Central memory CD8-positive, alpha-beta T cell (primary cell): ENCODE data around the gene BPIFA3.

ENCODE experiments used
- ATAC-seq: fragments of 150-1000 bp; cut with Tn5 transposase; replicated peaks from 2 replicates; pipeline ENCODE4 v1.10.0; 2022; ENCODE audit warnings: mild to moderate bottlenecking, moderate FRiP score, moderate number of reproducible peaks; ENCODE audit not compliant: poor library complexity, severe bottlenecking; ENCODE audit errors: extremely low read depth
- DNase-seq, 2 donors: peaks; one replicate each; pipeline ENCODE4 v3.0.0; 2021; ENCODE audit warnings: low spot score in 2 of 2
- H3K27ac Mint-ChIP-seq: one replicate; pipeline ENCODE4 v1.8.0; 2022; ENCODE audit warnings: low read depth, mild to moderate bottlenecking, moderate library complexity, mixed read lengths
- H3K27me3 Mint-ChIP-seq: one replicate; pipeline ENCODE4 v1.8.0; 2022; ENCODE audit warnings: mixed read lengths
- H3K36me3 Mint-ChIP-seq: one replicate; pipeline ENCODE4 v1.8.0; 2022; ENCODE audit warnings: mild to moderate bottlenecking, moderate library complexity, mixed read lengths; ENCODE audit not compliant: insufficient read depth
- H3K4me1 Mint-ChIP-seq: one replicate; pipeline ENCODE4 v1.8.0; 2022; ENCODE audit warnings: mixed read lengths
- H3K4me3 Mint-ChIP-seq: one replicate; pipeline ENCODE4 v1.8.0; 2022; ENCODE audit warnings: mild to moderate bottlenecking, moderate library complexity, mixed read lengths
- H3K9me3 Mint-ChIP-seq: one replicate; pipeline ENCODE4 v1.8.0; 2022; ENCODE audit warnings: mixed read lengths

Gene BPIFA3

GRCh38 chr20:33188421-33188820 is 28.7 kb upstream of the BPIFA3 start:
- Mint-ChIP-seq H3K27ac (no peak overlapping the region), H3K4me1 (no peaks in the 10 kb centered on the region), H3K27me3 (peaks cover 22% of the 10 kb centered on the region), H3K4me3 (no peak overlapping the region), H3K36me3 (peaks cover 3% of the 10 kb centered on the region), H3K9me3 (no peaks in the 10 kb centered on the region)
- no peak for ATAC-seq
- DNase-seq: no peak

GRCh38 chr20:33191484-33191883 is 25.7 kb upstream of the BPIFA3 start:
- no peak overlapping the region for H3K27ac Mint-ChIP-seq

GRCh38 chr20:33191955-33192354 is 25.2 kb upstream of the BPIFA3 start:
- Mint-ChIP-seq H3K27ac (no peak overlapping the region), H3K4me1 (no peaks in the 10 kb centered on the region), H3K4me3 (no peak overlapping the region), H3K9me3 (no peaks in the 10 kb centered on the region), H3K36me3 (peaks cover 3% of the 10 kb centered on the region), H3K27me3 (peaks cover 35% of the 10 kb centered on the region)
- no peak for DNase-seq
- no peak for ATAC-seq

More at GRCh38 chr20:33191484-33191883, 25.7 kb upstream of the BPIFA3 start:
- H3K9me3 Mint-ChIP-seq: no peaks in the 10 kb centered on the region
- H3K36me3 Mint-ChIP-seq: peaks cover 3% of the 10 kb centered on the region
- ATAC-seq (no peak), DNase-seq (no peak)
- no peak overlapping the region for H3K4me3 Mint-ChIP-seq
- H3K4me1 Mint-ChIP-seq: no peaks in the 10 kb centered on the region
- H3K27me3 Mint-ChIP-seq: peaks cover 33% of the 10 kb centered on the region

DNA sequence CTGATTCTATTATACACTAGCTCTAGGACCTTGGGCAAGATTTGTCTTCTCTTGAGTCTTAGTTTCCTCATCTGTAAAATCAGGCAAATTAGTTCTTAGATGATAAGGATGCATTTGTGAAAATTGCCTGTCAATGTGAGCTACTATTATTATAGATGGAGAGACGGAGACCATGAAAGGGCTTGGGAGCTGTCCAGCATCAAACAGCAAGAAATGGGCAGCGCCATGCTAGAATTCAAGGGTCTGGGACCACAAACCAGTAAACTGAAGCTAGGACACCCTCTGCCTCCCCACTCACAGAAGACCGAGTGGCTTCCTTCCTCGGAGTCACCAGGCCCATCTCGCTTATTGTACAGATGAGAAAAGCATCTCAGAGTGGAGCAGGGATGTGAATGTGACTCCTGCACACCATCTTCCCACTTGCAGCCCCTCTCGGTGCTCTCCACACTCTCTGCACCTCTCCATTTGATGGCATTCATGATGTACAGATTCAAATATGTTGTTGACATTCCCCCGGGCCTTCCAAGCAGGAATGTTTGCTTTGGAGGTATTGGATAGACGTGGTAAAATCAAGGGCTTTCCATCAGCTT is 24.1 kb upstream of the BPIFA3 start:
- no peaks in the 10 kb centered on the region for H3K4me1 Mint-ChIP-seq
- no peaks in the 10 kb centered on the region for H3K9me3 Mint-ChIP-seq
- H3K36me3 Mint-ChIP-seq: peaks cover 3% of the 10 kb centered on the region

GRCh38 chr20:33199026-33199425 is 18.1 kb upstream of the BPIFA3 start:
- H3K36me3 Mint-ChIP-seq: no peaks in the 10 kb centered on the region
- ATAC-seq: no peak
- no peak overlapping the region for H3K4me3 Mint-ChIP-seq
- H3K9me3 Mint-ChIP-seq: no peaks in the 10 kb centered on the region
- no peak for DNase-seq
- H3K27ac Mint-ChIP-seq: no peak overlapping the region
- H3K27me3 Mint-ChIP-seq: peaks cover 64% of the 10 kb centered on the region
- H3K4me1 Mint-ChIP-seq: no peaks in the 10 kb centered on the region

More for the DNA sequence above, 24.1 kb upstream of the BPIFA3 start:
- Mint-ChIP-seq H3K27me3 (peaks cover 35% of the 10 kb centered on the region), H3K27ac (no peak overlapping the region), H3K4me3 (no peak overlapping the region)
- no peak for DNase-seq
- ATAC-seq: no peak

GRCh38 chr20:33202451-33202850 is 14.7 kb upstream of the BPIFA3 start:
- DNase-seq: no peak
- H3K9me3 Mint-ChIP-seq: no peaks in the 10 kb centered on the region
- no peaks in the 10 kb centered on the region for H3K4me1 Mint-ChIP-seq
- peaks cover 64% of the 10 kb centered on the region for H3K27me3 Mint-ChIP-seq
- ATAC-seq: no peak
- H3K4me3 Mint-ChIP-seq: no peak overlapping the region
- no peak overlapping the region for H3K27ac Mint-ChIP-seq
- no peaks in the 10 kb centered on the region for H3K36me3 Mint-ChIP-seq

DNA sequence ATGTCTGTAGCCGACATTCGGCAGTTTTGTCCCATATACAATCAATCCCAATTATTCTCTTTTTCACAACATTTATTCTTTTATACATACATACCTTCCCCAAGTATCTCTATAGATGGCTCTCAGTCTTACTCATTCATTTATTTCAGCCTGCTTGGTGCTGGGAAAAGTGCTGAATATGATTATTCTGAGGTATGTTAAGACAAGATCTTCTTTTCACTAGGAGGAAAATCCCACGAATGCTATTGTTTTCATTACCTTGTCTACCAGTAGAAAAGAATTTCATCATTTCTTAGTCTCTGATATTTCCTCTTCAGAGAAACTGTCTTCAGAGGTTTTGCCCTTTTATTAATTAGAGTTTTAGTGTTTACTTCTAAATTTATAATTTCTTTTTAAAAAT is 13.7 kb upstream of the BPIFA3 start:
- Mint-ChIP-seq H3K9me3 (no peaks in the 10 kb centered on the region), H3K4me1 (no peaks in the 10 kb centered on the region), H3K27me3 (peaks cover 70% of the 10 kb centered on the region), H3K36me3 (no peaks in the 10 kb centered on the region), H3K27ac (no peak overlapping the region), H3K4me3 (no peak overlapping the region)
- DNase-seq (no peak), ATAC-seq (no peak)

DNA sequence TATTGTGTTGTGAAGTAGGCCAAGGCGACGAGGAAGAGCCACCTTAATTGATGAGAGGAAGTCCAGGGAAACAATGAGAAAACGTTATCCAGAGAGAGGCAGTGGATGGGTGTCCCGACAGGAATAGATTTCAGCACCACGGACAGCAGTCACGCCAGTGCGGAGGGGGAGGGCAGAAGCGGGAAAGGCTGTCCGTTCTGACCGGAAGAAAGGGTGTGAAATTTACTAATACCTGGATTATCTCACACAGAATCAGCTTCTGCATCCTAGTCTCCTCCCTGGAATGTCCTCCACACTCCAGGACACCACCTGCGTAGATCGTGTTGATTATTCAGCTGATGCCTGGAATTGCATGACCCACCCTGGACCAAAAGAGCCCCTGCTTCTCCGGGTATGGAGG is 7.4 kb upstream of the BPIFA3 start:
- no peak overlapping the region for H3K4me3 Mint-ChIP-seq
- ATAC-seq (no peak), DNase-seq (no peak)
- H3K9me3 Mint-ChIP-seq: peaks cover 6% of the 10 kb centered on the region
- peaks cover 5% of the 10 kb centered on the region for H3K4me1 Mint-ChIP-seq
- no peaks in the 10 kb centered on the region for H3K36me3 Mint-ChIP-seq
- no peak overlapping the region for H3K27ac Mint-ChIP-seq
- peaks cover 83% of the 10 kb centered on the region for H3K27me3 Mint-ChIP-seq

DNA sequence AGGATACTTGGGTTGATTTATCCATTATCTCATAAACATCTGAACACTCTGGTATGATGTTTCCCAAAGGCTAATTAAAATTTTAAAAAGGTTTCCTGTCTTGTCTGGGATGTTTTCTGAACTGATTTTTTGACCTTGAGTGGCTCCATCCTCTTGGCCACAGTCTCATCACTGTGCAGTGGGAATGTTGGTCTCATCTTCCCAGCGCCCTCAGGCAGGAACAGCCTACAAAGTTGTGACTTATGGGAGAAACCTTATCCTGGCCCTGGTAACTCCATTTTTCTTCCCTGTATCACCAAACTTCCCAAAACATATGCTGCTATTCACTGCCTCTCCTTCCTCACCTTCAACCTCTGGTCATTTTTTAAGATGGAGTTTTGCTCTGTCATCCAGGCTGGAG is 6.8 kb upstream of the BPIFA3 start:
- DNase-seq: no peak
- H3K36me3 Mint-ChIP-seq: no peaks in the 10 kb centered on the region
- peaks cover 5% of the 10 kb centered on the region for H3K4me1 Mint-ChIP-seq
- peaks cover 83% of the 10 kb centered on the region for H3K27me3 Mint-ChIP-seq
- H3K9me3 Mint-ChIP-seq: peaks cover 6% of the 10 kb centered on the region
- H3K27ac Mint-ChIP-seq: no peak overlapping the region
- no peak for ATAC-seq
- H3K4me3 Mint-ChIP-seq: no peak overlapping the region

DNA sequence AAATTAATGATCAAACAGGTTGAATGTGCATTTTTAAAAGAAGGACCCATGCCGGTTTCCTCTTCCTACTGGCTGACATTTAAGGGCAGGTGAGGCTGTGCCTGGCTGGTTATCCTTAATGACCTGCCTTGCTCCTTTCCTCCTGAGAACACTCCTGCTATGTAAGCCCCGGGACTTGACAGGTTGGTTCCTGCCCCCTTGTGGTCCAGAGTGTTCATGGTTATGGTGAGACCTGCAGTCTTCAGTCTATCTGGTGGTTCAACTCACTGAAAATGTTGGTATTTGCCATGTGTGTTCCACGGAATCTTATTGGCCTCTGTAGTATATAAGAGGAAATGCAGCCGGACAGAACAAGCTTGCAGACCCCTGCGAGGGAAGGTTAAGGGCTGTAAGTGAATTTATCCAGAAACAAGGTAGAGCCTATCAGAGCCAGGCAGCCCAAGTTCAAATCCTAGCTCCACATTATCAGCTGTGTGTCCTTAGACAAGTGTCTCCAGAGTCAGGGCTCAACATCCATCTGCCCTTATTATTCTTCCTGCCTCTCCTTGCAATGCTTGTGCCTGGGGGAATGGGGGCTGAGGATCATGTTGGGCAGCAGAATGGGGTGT is 5.2 kb upstream of the BPIFA3 start:
- Mint-ChIP-seq H3K27me3 (peaks cover 97% of the 10 kb centered on the region), H3K36me3 (no peaks in the 10 kb centered on the region), H3K27ac (no peak overlapping the region), H3K4me1 (peaks cover 5% of the 10 kb centered on the region), H3K4me3 (no peak overlapping the region), H3K9me3 (peaks cover 6% of the 10 kb centered on the region)
- ATAC-seq (no peak), DNase-seq (no peak)

DNA sequence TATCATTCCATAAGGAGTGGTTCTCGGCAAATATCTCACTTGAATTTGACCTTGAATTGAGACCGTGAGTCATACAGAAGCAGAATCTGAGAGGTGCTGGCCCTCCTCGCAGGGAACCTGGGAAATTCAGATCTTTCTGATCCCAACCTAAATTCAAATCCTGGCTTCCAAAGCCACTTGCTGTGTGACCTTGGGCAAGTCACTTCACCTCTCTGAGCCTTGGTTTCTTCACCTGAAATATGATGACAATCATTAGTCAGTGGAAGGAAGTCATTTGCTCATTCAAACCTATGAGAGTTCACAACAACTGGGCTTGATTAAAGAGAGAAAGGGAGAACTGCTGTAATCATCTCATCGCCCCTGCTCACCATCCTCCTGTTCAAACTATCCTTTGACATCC is 7.2 kb downstream of the BPIFA3 start:
- no peaks in the 10 kb centered on the region for H3K36me3 Mint-ChIP-seq
- DNase-seq: no peak
- ATAC-seq: no peak
- H3K27me3 Mint-ChIP-seq: peaks cover 68% of the 10 kb centered on the region
- H3K9me3 Mint-ChIP-seq: no peaks in the 10 kb centered on the region
- no peak overlapping the region for H3K4me3 Mint-ChIP-seq
- H3K27ac Mint-ChIP-seq: no peak overlapping the region
- H3K4me1 Mint-ChIP-seq: no peaks in the 10 kb centered on the region

DNA sequence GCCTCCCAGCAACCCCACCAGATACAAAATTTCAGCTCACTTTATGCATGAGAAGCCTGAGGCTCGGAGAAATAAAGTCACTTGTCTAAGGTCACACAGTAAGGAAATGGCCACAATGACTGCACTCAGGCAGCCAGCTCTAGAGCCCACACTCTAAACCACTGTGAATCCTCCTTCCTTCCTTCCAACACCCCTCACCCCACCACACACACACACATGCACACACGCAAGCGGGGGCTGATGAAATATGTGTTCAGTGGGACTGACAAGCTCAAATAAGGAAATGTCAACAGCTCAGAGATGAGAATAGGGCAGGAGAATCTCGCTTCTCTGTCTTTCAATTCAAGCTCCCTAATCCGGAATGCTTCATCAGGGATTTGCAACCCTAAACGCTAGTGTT is 12.7 kb downstream of the BPIFA3 start:
- Mint-ChIP-seq H3K9me3 (no peaks in the 10 kb centered on the region), H3K27me3 (peaks cover 61% of the 10 kb centered on the region), H3K36me3 (no peaks in the 10 kb centered on the region), H3K4me3 (no peak overlapping the region), H3K27ac (no peak overlapping the region), H3K4me1 (no peaks in the 10 kb centered on the region)
- no peak for DNase-seq
- ATAC-seq: no peak

GRCh38 chr20:33231237-33231636 is 14.1 kb downstream of the BPIFA3 start:
- Mint-ChIP-seq H3K4me3 (no peak overlapping the region), H3K4me1 (no peaks in the 10 kb centered on the region), H3K27ac (no peak overlapping the region), H3K27me3 (peaks cover 47% of the 10 kb centered on the region), H3K9me3 (no peaks in the 10 kb centered on the region), H3K36me3 (no peaks in the 10 kb centered on the region)
- DNase-seq (no peak), ATAC-seq (no peak)
